HG02943 (cell line): ENCODE measurements around the gene UBE4B.

Source experiments
- ATAC-seq: cut with Tn5 transposase; IDR thresholded peaks from one replicate; pipeline ENCODE4 v1.9.1; 2021; ENCODE audit warnings: mild to moderate bottlenecking, low read depth, moderate library complexity; ENCODE audit not compliant: unreplicated experiment

UBE4B gene

GRCh38 chr1:10108134-10108663 lies 75.4 kb downstream of the UBE4B start:
- ATAC-seq, result no peak

- ATAC-seq, result no peak
Observed at GRCh38 chr1:10108948-10109708, 76.4 kb downstream of the UBE4B start.

- no peak for ATAC-seq
Observed at GRCh38 chr1:10113501-10113900, 80.7 kb downstream of the UBE4B start.

GRCh38 chr1:10114746-10115145 lies 82.0 kb downstream of the UBE4B start:
- no peak for ATAC-seq

- ATAC-seq, result no peak
Observed at GRCh38 chr1:10117132-10117531, 84.4 kb downstream of the UBE4B start.

GRCh38 chr1:10117865-10118264 lies 85.1 kb downstream of the UBE4B start:
- no peak for ATAC-seq

GRCh38 chr1:10121688-10122087 lies 88.9 kb downstream of the UBE4B start:
- no peak for ATAC-seq

GRCh38 chr1:10122926-10123325 lies 90.2 kb downstream of the UBE4B start:
- ATAC-seq, result no peak

GRCh38 chr1:10128101-10128765 lies 95.5 kb downstream of the UBE4B start:
- no peak for ATAC-seq

GRCh38 chr1:10132316-10132715 lies 99.6 kb downstream of the UBE4B start:
- no peak for ATAC-seq

- no peak for ATAC-seq
Observed at GRCh38 chr1:10132852-10133251, 100.1 kb downstream of the UBE4B start.

- ATAC-seq, result no peak
Observed at GRCh38 chr1:10140981-10141380, 108.2 kb downstream of the UBE4B start.

- no peak for ATAC-seq
Observed at GRCh38 chr1:10143961-10144485, 111.3 kb downstream of the UBE4B start.

- ATAC-seq, result no peak
Observed at GRCh38 chr1:10146391-10146790, 113.6 kb downstream of the UBE4B start.

- ATAC-seq, result no peak
Observed at GRCh38 chr1:10149231-10149630, 116.5 kb downstream of the UBE4B start.

GRCh38 chr1:10152709-10153284 lies 120.0 kb downstream of the UBE4B start:
- no peak for ATAC-seq

GRCh38 chr1:10155087-10155712 lies 122.4 kb downstream of the UBE4B start:
- no peak for ATAC-seq

GRCh38 chr1:10160173-10160572 lies 127.4 kb downstream of the UBE4B start:
- no peak for ATAC-seq

- no peak for ATAC-seq
Observed at GRCh38 chr1:10160907-10161490, 128.2 kb downstream of the UBE4B start.

- no peak for ATAC-seq
Observed at GRCh38 chr1:10161541-10162290, 129.0 kb downstream of the UBE4B start.
